Loucy (cell line): ENCODE data around the gene ZNF484.

Source experiments
- EZH2phosphoT487 ChIP-seq: fragments of 200-600 bp; IDR thresholded peaks from 2 replicates; pipeline ENCODE4 v1.6.1; 2018; ENCODE audit warnings: antibody characterized with exemption, mild to moderate bottlenecking, moderate library complexity, borderline replicate concordance
- TF ChIP-seq, protein P1 (sequence below): fragments of 200-600 bp; sonication (generic); conservative IDR thresholded peaks from 2 replicates; pipeline ENCODE4 v1.5.1; 2014; ENCODE audit warnings: mild to moderate bottlenecking, antibody characterized with exemption, low read length

GRCh38 chr9:92911511-92912475 lies 34.0 kb upstream of the ZNF484 start:
- TF ChIP-seq, protein P1, sequence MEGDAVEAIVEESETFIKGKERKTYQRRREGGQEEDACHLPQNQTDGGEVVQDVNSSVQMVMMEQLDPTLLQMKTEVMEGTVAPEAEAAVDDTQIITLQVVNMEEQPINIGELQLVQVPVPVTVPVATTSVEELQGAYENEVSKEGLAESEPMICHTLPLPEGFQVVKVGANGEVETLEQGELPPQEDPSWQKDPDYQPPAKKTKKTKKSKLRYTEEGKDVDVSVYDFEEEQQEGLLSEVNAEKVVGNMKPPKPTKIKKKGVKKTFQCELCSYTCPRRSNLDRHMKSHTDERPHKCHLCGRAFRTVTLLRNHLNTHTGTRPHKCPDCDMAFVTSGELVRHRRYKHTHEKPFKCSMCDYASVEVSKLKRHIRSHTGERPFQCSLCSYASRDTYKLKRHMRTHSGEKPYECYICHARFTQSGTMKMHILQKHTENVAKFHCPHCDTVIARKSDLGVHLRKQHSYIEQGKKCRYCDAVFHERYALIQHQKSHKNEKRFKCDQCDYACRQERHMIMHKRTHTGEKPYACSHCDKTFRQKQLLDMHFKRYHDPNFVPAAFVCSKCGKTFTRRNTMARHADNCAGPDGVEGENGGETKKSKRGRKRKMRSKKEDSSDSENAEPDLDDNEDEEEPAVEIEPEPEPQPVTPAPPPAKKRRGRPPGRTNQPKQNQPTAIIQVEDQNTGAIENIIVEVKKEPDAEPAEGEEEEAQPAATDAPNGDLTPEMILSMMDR: no peak
- no peak for TF ChIP-seq EZH2phosphoT487
